DND-41 (cell line): Measurements from ENCODE around the gene MIX23.

ENCODE experiments used
- ATAC-seq: fragments of 200-7000 bp; cut with Tn5 transposase; 3 replicates; pipeline ENCODE4 v1.9.1; 2021; ENCODE audit warnings: low read depth; ENCODE audit not compliant: insufficient read depth
- DNase-seq: peaks from one replicate; pipeline ENCODE4 v3.0.0-alpha.2; 2020
- H2AFZ ChIP-seq: 2 replicates; pipeline ENCODE4 v1.6.0; 2012; ENCODE audit warnings: low read depth, low read length
- H3K27ac ChIP-seq: 2 replicates; pipeline ENCODE4 v1.5.1; 2012; ENCODE audit warnings: low read length, inconsistent platforms
- H3K27me3 ChIP-seq: fragments of 200-600 bp; sonication (generic); 2 replicates; pipeline ENCODE4 v1.6.0; 2012; ENCODE audit warnings: low read length, mild to moderate bottlenecking, inconsistent platforms; ENCODE audit not compliant: insufficient read depth, poor library complexity
- H3K36me3 ChIP-seq: 2 replicates; pipeline ENCODE4 v1.5.1; 2012; ENCODE audit warnings: low read length, inconsistent platforms; ENCODE audit not compliant: insufficient read depth
- H3K4me1 ChIP-seq: 2 replicates; pipeline ENCODE4 v1.5.1; 2012; ENCODE audit warnings: mild to moderate bottlenecking, low read length; ENCODE audit not compliant: insufficient read depth
- H3K4me2 ChIP-seq: 2 replicates; pipeline ENCODE4 v1.6.0; 2012; ENCODE audit warnings: mild to moderate bottlenecking, moderate library complexity, low read length, inconsistent platforms; ENCODE audit not compliant: insufficient read depth
- H3K4me3 ChIP-seq, 2 experiments: fragments of 200-600 bp in 1 of 2; shearing (Covaris generic) in 1 of 2; 2 replicates each; pipeline ENCODE4 v1.5.1; 2012 to 2016; ENCODE audit warnings: inconsistent platforms in 2 of 2, low read length in 2 of 2, mild to moderate bottlenecking in 2 of 2, low read depth in 1 of 2, moderate library complexity in 1 of 2
- H3K79me2 ChIP-seq: 2 replicates; pipeline ENCODE4 v1.6.0; 2012; ENCODE audit warnings: low read length, inconsistent platforms; ENCODE audit not compliant: insufficient read depth
- H3K9ac ChIP-seq: 2 replicates; pipeline ENCODE4 v1.6.0; 2012; ENCODE audit warnings: low read depth, mild to moderate bottlenecking, inconsistent platforms, low read length, moderate library complexity
- H3K9me3 ChIP-seq: 2 replicates; pipeline ENCODE4 v1.5.1; 2012; ENCODE audit warnings: low read length, moderate library complexity, mild to moderate bottlenecking, inconsistent platforms; ENCODE audit not compliant: insufficient read depth, severe bottlenecking
- H4K20me1 ChIP-seq: 2 replicates; pipeline ENCODE4 v1.6.0; 2012; ENCODE audit warnings: low read length; ENCODE audit not compliant: insufficient read depth
- CTCF ChIP-seq: IDR thresholded peaks from 2 replicates; pipeline ENCODE4 v1.5.1; 2012; ENCODE audit warnings: borderline replicate concordance, low read length, moderate library complexity, mild to moderate bottlenecking; ENCODE audit not compliant: poor library complexity, severe bottlenecking; ENCODE audit errors: extremely low read depth
- EZH2 ChIP-seq: IDR thresholded peaks from 3 replicates; pipeline ENCODE4 v1.6.1; 2012; ENCODE audit warnings: borderline replicate concordance, low read depth, mild to moderate bottlenecking, moderate library complexity, low read length, inconsistent platforms; ENCODE audit not compliant: severe bottlenecking

MIX23 gene

DNA sequence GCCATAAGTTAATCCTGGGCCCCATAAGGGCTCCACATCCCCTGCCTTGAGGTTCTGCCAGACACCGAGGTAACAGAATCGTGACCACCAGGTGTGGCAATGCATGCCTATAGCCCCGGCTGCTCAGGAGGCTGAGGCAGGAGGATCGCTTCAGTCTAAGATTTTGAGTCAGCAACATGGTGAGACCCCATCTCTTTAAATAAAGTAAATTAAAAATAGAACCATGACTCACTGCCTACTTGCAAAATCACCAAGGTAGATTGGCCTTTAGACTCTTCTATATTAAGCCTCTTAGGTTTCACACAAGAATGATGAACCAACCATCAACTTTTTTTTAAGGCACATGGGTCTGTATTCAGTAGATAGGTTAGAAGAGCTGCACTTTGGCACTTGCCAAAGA is 23.2 kb upstream of the MIX23 start:
- TF ChIP-seq CTCF (no peak), EZH2 (no peak)
- ATAC-seq (no peak), DNase-seq (no peak)
- no peak overlapping the region for H3K27ac ChIP-seq
- no peaks in the 10 kb centered on the region for H3K27me3 ChIP-seq
- H3K4me2 ChIP-seq = no peak overlapping the region
- H3K9me3 ChIP-seq = no peaks in the 10 kb centered on the region
- H3K36me3 ChIP-seq = peaks cover 83% of the 10 kb centered on the region
- peaks cover 4% of the 10 kb centered on the region for H3K79me2 ChIP-seq
- no peak overlapping the region for H2AFZ ChIP-seq
- H3K4me3 ChIP-seq = no peak overlapping the region
- H3K4me1 ChIP-seq = no peaks in the 10 kb centered on the region
- no peaks in the 10 kb centered on the region for H4K20me1 ChIP-seq
- H3K9ac ChIP-seq = no peak overlapping the region

DNA sequence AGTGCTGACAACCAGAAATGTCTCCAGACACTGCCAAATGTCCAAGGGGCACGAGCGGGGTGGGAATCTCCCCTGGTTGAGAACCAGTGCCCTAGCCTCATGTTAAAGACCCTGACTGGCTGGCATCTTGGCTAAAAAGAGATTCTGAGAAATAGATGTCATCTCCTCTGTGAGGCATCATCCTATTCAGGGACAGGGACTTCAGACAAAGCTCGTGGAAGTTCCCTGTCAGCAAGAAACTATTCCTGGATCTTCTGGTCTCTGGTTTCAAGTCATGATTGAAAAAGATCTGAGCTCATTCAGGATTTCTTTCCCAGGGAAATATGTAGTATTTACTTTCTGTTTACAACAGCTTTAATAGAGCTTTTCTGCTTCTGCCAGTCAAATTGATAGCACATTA is 22.0 kb upstream of the MIX23 start:
- H3K27ac ChIP-seq = no peak overlapping the region
- no peaks in the 10 kb centered on the region for H4K20me1 ChIP-seq
- H3K36me3 ChIP-seq = peaks cover 72% of the 10 kb centered on the region
- H3K4me1 ChIP-seq = no peaks in the 10 kb centered on the region
- no peak overlapping the region for H2AFZ ChIP-seq
- no peak for DNase-seq
- ATAC-seq = no peak
- no peak overlapping the region for H3K4me3 ChIP-seq
- TF ChIP-seq EZH2 (no peak), CTCF (no peak)
- no peaks in the 10 kb centered on the region for H3K9me3 ChIP-seq
- H3K79me2 ChIP-seq = peaks cover 5% of the 10 kb centered on the region
- no peak overlapping the region for H3K4me2 ChIP-seq
- H3K9ac ChIP-seq = no peak overlapping the region
- no peaks in the 10 kb centered on the region for H3K27me3 ChIP-seq

- no peak overlapping the region for H3K27ac ChIP-seq
- no peaks in the 10 kb centered on the region for H4K20me1 ChIP-seq
- no peak overlapping the region for H3K9ac ChIP-seq
- DNase-seq = no peak
- no peaks in the 10 kb centered on the region for H3K27me3 ChIP-seq
- no peak overlapping the region for H3K4me3 ChIP-seq
- no peak overlapping the region for H3K4me2 ChIP-seq
- H2AFZ ChIP-seq = no peak overlapping the region
- TF ChIP-seq EZH2 (no peak), CTCF (no peak)
- no peaks in the 10 kb centered on the region for H3K9me3 ChIP-seq
- H3K79me2 ChIP-seq = peaks cover 8% of the 10 kb centered on the region
- peaks cover 57% of the 10 kb centered on the region for H3K36me3 ChIP-seq
- ATAC-seq = no peak
- H3K4me1 ChIP-seq = no peaks in the 10 kb centered on the region
Measured at GRCh38 chr3:122403489-122403888, 20.5 kb upstream of the MIX23 start.

DNA sequence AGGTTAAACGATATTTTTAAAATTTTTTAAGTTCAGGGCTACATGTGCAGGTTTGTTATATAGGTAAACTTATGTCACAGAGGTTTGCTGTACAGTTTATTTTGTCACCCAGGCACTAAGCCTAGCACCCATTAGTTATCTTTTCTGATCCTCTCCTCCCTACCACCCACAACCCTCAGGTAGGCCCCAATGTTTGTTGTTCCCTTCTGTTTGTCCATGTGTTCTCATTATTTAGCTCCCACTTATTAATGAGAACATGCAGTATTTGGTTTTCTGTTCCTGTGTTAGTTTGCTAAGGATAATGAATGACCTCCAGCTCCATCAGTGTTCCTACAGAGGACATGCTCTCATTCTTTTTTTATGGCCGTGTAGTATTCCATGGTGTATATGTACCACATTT is 15.9 kb upstream of the MIX23 start:
- TF ChIP-seq CTCF = no peak
- TF ChIP-seq EZH2 = no peak
- Histone ChIP-seq H3K36me3 (peaks cover 23% of the 10 kb centered on the region), H3K4me1 (no peaks in the 10 kb centered on the region), H3K4me2 (no peak overlapping the region), H3K9ac (no peak overlapping the region), H3K9me3 (no peaks in the 10 kb centered on the region), H3K4me3 (no peak overlapping the region), H4K20me1 (peaks cover 4% of the 10 kb centered on the region; the same call in 1 of the 2 replicates), H3K27ac (no peak overlapping the region), H3K27me3 (no peaks in the 10 kb centered on the region), H3K79me2 (peaks cover 25% of the 10 kb centered on the region), H2AFZ (no peak overlapping the region)
- ATAC-seq (no peak), DNase-seq (no peak)
